ENCODE measurements around the gene ENO3.

DNA sequence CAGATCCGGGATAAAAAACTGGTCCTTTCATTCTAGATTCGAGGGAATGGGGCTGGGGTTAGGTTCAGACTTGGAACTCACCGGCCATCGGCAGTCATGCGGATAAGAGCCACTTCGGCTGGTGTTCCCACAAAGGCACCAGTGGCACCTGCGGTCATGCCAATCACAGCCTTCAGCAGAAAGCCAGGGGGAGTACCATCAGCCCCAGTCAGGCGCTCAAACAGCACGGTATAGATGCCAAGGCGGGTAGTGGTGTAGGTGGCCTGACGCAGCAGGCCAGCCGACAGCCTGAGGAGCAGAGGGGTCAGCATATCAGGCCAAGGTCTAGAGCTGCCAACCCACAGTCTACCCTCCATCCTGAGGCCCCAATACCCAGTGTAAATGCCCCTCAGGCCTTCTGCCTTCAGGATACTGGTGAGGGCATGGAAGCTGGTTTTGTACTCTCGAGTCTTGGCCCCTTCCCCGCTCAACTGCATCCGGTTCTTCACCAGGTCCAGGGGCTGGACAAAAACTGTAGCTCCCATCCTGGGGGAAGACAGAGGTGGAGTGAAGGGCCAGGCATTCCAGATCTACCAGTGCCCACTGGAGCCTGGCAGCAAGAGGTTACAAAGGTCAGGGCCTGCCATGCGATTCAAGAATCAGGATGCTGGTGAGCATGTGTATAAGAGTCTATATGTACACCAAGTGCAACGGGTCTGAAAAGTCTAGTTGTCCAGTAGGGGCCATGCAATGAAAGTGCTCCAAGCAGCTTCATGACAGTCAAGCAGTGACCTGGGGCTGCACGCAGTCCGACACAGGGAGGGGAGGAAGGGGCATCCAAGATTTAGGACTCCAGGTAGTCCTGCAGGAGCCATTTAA lies 12.0 kb upstream of the ENO3 start:
- TF ChIP-seq CTCF (conservative IDR thresholded peaks at IDR 0.05; ENCODE audit: low read length) (no peak), EZH2phosphoT487 (IDR thresholded peaks at IDR 0.05; ENCODE audit: borderline replicate concordance, low read depth, low read length) (no peak)

Data from OCI-LY7 (cell line).